ENCODE measurements around the gene IL31RA. TPM values are rescaled to one million over a fixed set of nuclear protein-coding genes. Genes with fewer than 3 reads are reported as not detected.

Gene IL31RA
- total and polyA plus RNA-seq, 7 experiments from 2014 or later, result 0.39 to 1.5 TPM; not detected in 5

GRCh38 chr5:55900068-55900467, 48.9 kb downstream of the IL31RA start:
- no peak for DNase-seq
- Mint-ChIP-seq H3K36me3 (peaks cover 0 to 3% (median 0%) of the 10 kb centered on the region in 5 donors), H3K4me3 (no peak overlapping the region), H3K4me1 (peaks cover 11 to 40% (median 18%) of the 10 kb centered on the region in 7 donors), H3K27ac (no peak overlapping the region), H3K27me3 (peaks cover 0 to 7% (median 0%) of the 10 kb centered on the region in 5 donors), H3K9me3 (no peaks in the 10 kb centered on the region)
- no peaks in the 10 kb centered on the region for H3K27me3 ChIP-seq (ENCODE audit: control insufficient read depth in 2 of 2, insufficient read depth in 2 of 2, low read length in 2 of 2)
- ATAC-seq, result no peak
- no peak overlapping the region for H3K27ac ChIP-seq (ENCODE audit: low read depth, low read length)
- H3K4me3 ChIP-seq (ENCODE audit: low read length), result no peak overlapping the region
- ChIA-PET CTCF (no interaction called here), POLR2A (no interaction called here)
- H3K9me3 ChIP-seq (ENCODE audit: control insufficient read depth in 2 of 3, low read length in 3 of 3), result no peaks in the 10 kb centered on the region
- H3K36me3 ChIP-seq (ENCODE audit: control insufficient read depth in 2 of 3, insufficient read depth in 3 of 3, low read length in 3 of 3), result no peaks in the 10 kb centered on the region
- H3K4me1 ChIP-seq (ENCODE audit: control insufficient read depth in 2 of 2, insufficient read depth in 2 of 2, low read length in 2 of 2), result peaks cover 7% of the 10 kb centered on the region in 2 donors
- intact Hi-C loops (cut with micrococcal nuclease), result loop anchor here in 1 of 2 donors (5.0 kb wide), 2 partner anchors 43 to 138 kb away; no protein-coding TSS in a partner anchor

- H3K27ac ChIP-seq (ENCODE audit: low read depth, low read length), result no peak overlapping the region
- H3K9me3 ChIP-seq (ENCODE audit: control insufficient read depth in 2 of 3, low read length in 3 of 3), result no peaks in the 10 kb centered on the region
- POLR2A ChIA-PET, result no interaction called here
- no peak overlapping the region for H3K4me3 Mint-ChIP-seq
- peaks cover 0 to 7% (median 0%) of the 10 kb centered on the region in 5 donors for H3K27me3 Mint-ChIP-seq
- CTCF ChIA-PET, result no interaction called here
- no peak overlapping the region for H3K4me3 ChIP-seq (ENCODE audit: low read length)
- no peak for ATAC-seq
- H3K27me3 ChIP-seq (ENCODE audit: control insufficient read depth in 2 of 2, insufficient read depth in 2 of 2, low read length in 2 of 2), result no peaks in the 10 kb centered on the region
- no peaks in the 10 kb centered on the region for H3K36me3 ChIP-seq (ENCODE audit: control insufficient read depth in 2 of 3, insufficient read depth in 3 of 3, low read length in 3 of 3)
- peaks cover 11 to 47% (median 18%) of the 10 kb centered on the region in 7 donors for H3K4me1 Mint-ChIP-seq
- H3K4me1 ChIP-seq (ENCODE audit: control insufficient read depth in 2 of 2, insufficient read depth in 2 of 2, low read length in 2 of 2), result peaks cover 7% of the 10 kb centered on the region in 2 donors
- peaks cover 0 to 4% (median 0%) of the 10 kb centered on the region in 5 donors for H3K36me3 Mint-ChIP-seq
- intact Hi-C loops (cut with micrococcal nuclease), result loop anchor here in 1 of 2 donors (5.0 kb wide), 2 partner anchors 43 to 138 kb away; no protein-coding TSS in a partner anchor
- DNase-seq, result no peak
- H3K27ac Mint-ChIP-seq, result no peak overlapping the region
- H3K9me3 Mint-ChIP-seq, result no peaks in the 10 kb centered on the region
These were observed 49.6 kb downstream of the IL31RA start for GRCh38 chr5:55900776-55901175.

- H3K4me1 Mint-ChIP-seq, result peaks cover 11 to 52% (median 15%) of the 10 kb centered on the region in 7 donors
- CTCF ChIA-PET, result no interaction called here
- DNase-seq, result no peak
These were observed 51.5 kb downstream of the IL31RA start for GRCh38 chr5:55902696-55903095.

GRCh38 chr5:55903121-55903701, 52.1 kb downstream of the IL31RA start:
- Mint-ChIP-seq H3K27ac (peak overlapping the region in 2 of 9 donors; percentile 41 to 74), H3K36me3 (peaks cover 0 to 3% (median 0%) of the 10 kb centered on the region in 5 donors), H3K9me3 (no peaks in the 10 kb centered on the region), H3K27me3 (peaks cover 0 to 3% (median 0%) of the 10 kb centered on the region in 5 donors), H3K4me3 (peak overlapping the region in 6 of 10 donors; percentile 30 to 74 (median 40)), H3K4me1 (peaks cover 11 to 52% (median 15%) of the 10 kb centered on the region in 7 donors)
- Histone ChIP-seq H3K4me3 (ENCODE audit: low read length) (no peak overlapping the region), H3K27ac (ENCODE audit: low read depth, low read length) (no peak overlapping the region), H3K36me3 (ENCODE audit: control insufficient read depth in 2 of 3, insufficient read depth in 3 of 3, low read length in 3 of 3) (no peaks in the 10 kb centered on the region), H3K9me3 (ENCODE audit: control insufficient read depth in 2 of 3, low read length in 3 of 3) (no peaks in the 10 kb centered on the region), H3K4me1 (ENCODE audit: control insufficient read depth in 2 of 2, insufficient read depth in 2 of 2, low read length in 2 of 2) (peaks cover 7% of the 10 kb centered on the region in 2 donors), H3K27me3 (ENCODE audit: control insufficient read depth in 2 of 2, insufficient read depth in 2 of 2, low read length in 2 of 2) (no peaks in the 10 kb centered on the region)
- peak; percentile 94 for ATAC-seq
- DNase-seq, result peak in 3 of 9 donors; percentile 13 to 82 (median 24)
- intact Hi-C loops (cut with micrococcal nuclease), result loop anchor here in 1 of 2 donors (5.0 kb wide), 2 partner anchors 46 to 141 kb away; no protein-coding TSS in a partner anchor
- ChIA-PET CTCF (no interaction called here), POLR2A (no interaction called here)

More at GRCh38 chr5:55902696-55903095, 51.5 kb downstream of the IL31RA start:
- Mint-ChIP-seq H3K36me3 (peaks cover 0 to 2% (median 0%) of the 10 kb centered on the region in 5 donors), H3K4me3 (peak overlapping the region in 4 of 10 donors; percentile 30 to 74 (median 40)), H3K27me3 (peaks cover 0 to 3% (median 0%) of the 10 kb centered on the region in 5 donors), H3K9me3 (no peaks in the 10 kb centered on the region), H3K27ac (peak overlapping the region in 2 of 9 donors; percentile 41 to 74)
- ATAC-seq, result no peak
- no peaks in the 10 kb centered on the region for H3K27me3 ChIP-seq (ENCODE audit: control insufficient read depth in 2 of 2, insufficient read depth in 2 of 2, low read length in 2 of 2)
- no peak overlapping the region for H3K27ac ChIP-seq (ENCODE audit: low read depth, low read length)
- H3K36me3 ChIP-seq (ENCODE audit: control insufficient read depth in 2 of 3, insufficient read depth in 3 of 3, low read length in 3 of 3), result no peaks in the 10 kb centered on the region
- intact Hi-C loops (cut with micrococcal nuclease), result loop anchor here in 1 of 2 donors (5.0 kb wide), 2 partner anchors 45 to 140 kb away; no protein-coding TSS in a partner anchor
- no peak overlapping the region for H3K4me3 ChIP-seq (ENCODE audit: low read length)
- H3K4me1 ChIP-seq (ENCODE audit: control insufficient read depth in 2 of 2, insufficient read depth in 2 of 2, low read length in 2 of 2), result peaks cover 7% of the 10 kb centered on the region in 2 donors
- POLR2A ChIA-PET, result no interaction called here
- H3K9me3 ChIP-seq (ENCODE audit: control insufficient read depth in 2 of 3, low read length in 3 of 3), result no peaks in the 10 kb centered on the region

GRCh38 chr5:55904152-55904551, 53.0 kb downstream of the IL31RA start:
- Mint-ChIP-seq H3K36me3 (peaks cover 0 to 3% (median 0%) of the 10 kb centered on the region in 5 donors), H3K4me3 (peak overlapping the region in 2 of 10 donors; percentile 18 to 42), H3K9me3 (no peaks in the 10 kb centered on the region), H3K4me1 (peaks cover 11 to 52% (median 15%) of the 10 kb centered on the region in 7 donors), H3K27me3 (peaks cover 0 to 3% (median 0%) of the 10 kb centered on the region in 5 donors), H3K27ac (no peak overlapping the region)
- ATAC-seq (no peak), DNase-seq (no peak)
- no peak overlapping the region for H3K27ac ChIP-seq (ENCODE audit: low read depth, low read length)
- POLR2A ChIA-PET, result no interaction called here
- peaks cover 7% of the 10 kb centered on the region in 2 donors for H3K4me1 ChIP-seq (ENCODE audit: control insufficient read depth in 2 of 2, insufficient read depth in 2 of 2, low read length in 2 of 2)
- H3K9me3 ChIP-seq (ENCODE audit: control insufficient read depth in 2 of 3, low read length in 3 of 3), result no peaks in the 10 kb centered on the region
- CTCF ChIA-PET, result no interaction called here
- H3K36me3 ChIP-seq (ENCODE audit: control insufficient read depth in 2 of 3, insufficient read depth in 3 of 3, low read length in 3 of 3), result no peaks in the 10 kb centered on the region
- H3K4me3 ChIP-seq (ENCODE audit: low read length), result no peak overlapping the region
- H3K27me3 ChIP-seq (ENCODE audit: control insufficient read depth in 2 of 2, insufficient read depth in 2 of 2, low read length in 2 of 2), result no peaks in the 10 kb centered on the region
- intact Hi-C loops (cut with micrococcal nuclease), result loop anchor here in 1 of 2 donors (5.0 kb wide), 2 partner anchors 47 to 142 kb away; no protein-coding TSS in a partner anchor

GRCh38 chr5:55905251-55905650, 54.1 kb downstream of the IL31RA start:
- peaks cover 11 to 46% (median 15%) of the 10 kb centered on the region in 7 donors for H3K4me1 Mint-ChIP-seq
- ChIA-PET CTCF (no interaction called here), POLR2A (no interaction called here)
- Histone ChIP-seq H3K9me3 (ENCODE audit: control insufficient read depth in 2 of 3, low read length in 3 of 3) (no peaks in the 10 kb centered on the region), H3K27me3 (ENCODE audit: control insufficient read depth in 2 of 2, insufficient read depth in 2 of 2, low read length in 2 of 2) (no peaks in the 10 kb centered on the region), H3K27ac (ENCODE audit: low read depth, low read length) (no peak overlapping the region), H3K36me3 (ENCODE audit: control insufficient read depth in 2 of 3, insufficient read depth in 3 of 3, low read length in 3 of 3) (no peaks in the 10 kb centered on the region), H3K4me3 (ENCODE audit: low read length) (no peak overlapping the region), H3K4me1 (ENCODE audit: control insufficient read depth in 2 of 2, insufficient read depth in 2 of 2, low read length in 2 of 2) (peaks cover 7% of the 10 kb centered on the region in 2 donors)
- intact Hi-C loops (cut with micrococcal nuclease), result no loop called here
- no peak for ATAC-seq
- H3K4me3 Mint-ChIP-seq, result no peak overlapping the region
- DNase-seq, result no peak
- peaks cover 0 to 3% (median 0%) of the 10 kb centered on the region in 5 donors for H3K36me3 Mint-ChIP-seq
- H3K9me3 Mint-ChIP-seq, result peaks cover 0 to 2% (median 0%) of the 10 kb centered on the region in 11 donors
- peaks cover 0 to 3% (median 0%) of the 10 kb centered on the region in 5 donors for H3K27me3 Mint-ChIP-seq
- H3K27ac Mint-ChIP-seq, result peak overlapping the region in 1 of 9 donors; percentile 32

Data from naive thymus-derived CD4-positive, alpha-beta T cell (primary cell).